ENCODE measurements around the gene FAM174B.

Gene FAM174B

GRCh38 chr15:92653366-92653765 lies 2.2 kb downstream of the FAM174B start:
- in situ Hi-C loops (cut with MboI; ENCODE audit: low sequenced_read_pairs, unreplicated experiment) = no loop called here
- TF ChIP-seq CTCF (IDR thresholded peaks at IDR 0.05; ENCODE audit: borderline replicate concordance, control extremely low read depth, extremely low read depth, insufficient read depth, missing control alignments) = no peak
- DNase-seq (ENCODE audit: low spot score) = no peak

GRCh38 chr15:92652576-92652966 lies 3.0 kb downstream of the FAM174B start:
- TF ChIP-seq CTCF (IDR thresholded peaks at IDR 0.05; ENCODE audit: borderline replicate concordance, control extremely low read depth, extremely low read depth, insufficient read depth, missing control alignments) = no peak
- no peak for DNase-seq (ENCODE audit: low spot score)
- in situ Hi-C loops (cut with MboI; ENCODE audit: low sequenced_read_pairs, unreplicated experiment) = no loop called here

- TF ChIP-seq CTCF (IDR thresholded peaks at IDR 0.05; ENCODE audit: borderline replicate concordance, control extremely low read depth, extremely low read depth, insufficient read depth, missing control alignments) = no peak
- in situ Hi-C loops (cut with MboI; ENCODE audit: low sequenced_read_pairs, unreplicated experiment) = no loop called here
- no peak for DNase-seq (ENCODE audit: low spot score)
These were observed 3.5 kb downstream of the FAM174B start for GRCh38 chr15:92651877-92652575.

- in situ Hi-C loops (cut with MboI; ENCODE audit: low sequenced_read_pairs, unreplicated experiment) = no loop called here
These were observed 4.6 kb downstream of the FAM174B start for GRCh38 chr15:92650966-92651365.

GRCh38 chr15:92650256-92650655 lies 5.3 kb downstream of the FAM174B start:
- in situ Hi-C loops (cut with MboI; ENCODE audit: low sequenced_read_pairs, unreplicated experiment) = no loop called here
- TF ChIP-seq CTCF (IDR thresholded peaks at IDR 0.05; ENCODE audit: borderline replicate concordance, control extremely low read depth, extremely low read depth, insufficient read depth, missing control alignments) = no peak
- DNase-seq (ENCODE audit: low spot score) = no peak

More at GRCh38 chr15:92650966-92651365, 4.6 kb downstream of the FAM174B start:
- no peak for DNase-seq (ENCODE audit: low spot score)
- no peak for TF ChIP-seq CTCF (IDR thresholded peaks at IDR 0.05; ENCODE audit: borderline replicate concordance, control extremely low read depth, extremely low read depth, insufficient read depth, missing control alignments)

- in situ Hi-C loops (cut with MboI; ENCODE audit: low sequenced_read_pairs, unreplicated experiment) = no loop called here
- TF ChIP-seq CTCF (IDR thresholded peaks at IDR 0.05; ENCODE audit: borderline replicate concordance, control extremely low read depth, extremely low read depth, insufficient read depth, missing control alignments) = no peak
- no peak for DNase-seq (ENCODE audit: low spot score)
These were observed 7.2 kb downstream of the FAM174B start for GRCh38 chr15:92648190-92648875.

Measured in GM13976 (cell line).